Epithelial cell of esophagus (primary cell): ENCODE measurements around the gene MSANTD1.

Experiments
- DNase-seq: peaks from one replicate; pipeline ENCODE4 v3.0.0; 2010; ENCODE audit warnings: low read depth
- H3K4me3 ChIP-seq: 2 replicates; pipeline ENCODE4 v1.5.1; 2011; ENCODE audit warnings: mild to moderate bottlenecking, low read length, control low read depth
- TF ChIP-seq, protein P1 (sequence below): IDR thresholded peaks from 2 replicates; pipeline ENCODE4 v1.5.1; 2011; ENCODE audit warnings: low read depth, mild to moderate bottlenecking, low read length, control low read depth, inconsistent platforms; ENCODE audit not compliant: insufficient read depth; ENCODE audit errors: missing control alignments

The MSANTD1 gene

DNA sequence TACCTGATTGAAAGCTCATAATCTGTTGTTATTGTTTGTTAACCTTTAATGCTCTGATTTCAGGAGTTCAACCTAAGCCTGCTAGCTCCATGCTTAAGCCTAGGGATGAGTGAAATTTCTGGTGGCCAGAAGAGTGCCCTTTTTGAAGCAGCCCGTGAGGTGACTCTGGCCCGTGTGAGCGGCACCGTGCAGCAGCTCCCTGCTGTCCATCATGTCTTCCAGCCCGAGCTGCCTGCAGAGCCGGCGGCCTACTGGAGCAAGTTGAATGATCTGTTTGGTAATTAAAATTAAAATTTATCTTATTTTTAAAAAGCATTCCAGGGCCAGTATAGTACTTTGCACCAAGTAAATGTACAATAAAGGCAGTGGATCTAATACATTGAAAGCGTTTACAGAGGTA, 37.1 kb upstream of the MSANTD1 start:
- TF ChIP-seq, protein P1, sequence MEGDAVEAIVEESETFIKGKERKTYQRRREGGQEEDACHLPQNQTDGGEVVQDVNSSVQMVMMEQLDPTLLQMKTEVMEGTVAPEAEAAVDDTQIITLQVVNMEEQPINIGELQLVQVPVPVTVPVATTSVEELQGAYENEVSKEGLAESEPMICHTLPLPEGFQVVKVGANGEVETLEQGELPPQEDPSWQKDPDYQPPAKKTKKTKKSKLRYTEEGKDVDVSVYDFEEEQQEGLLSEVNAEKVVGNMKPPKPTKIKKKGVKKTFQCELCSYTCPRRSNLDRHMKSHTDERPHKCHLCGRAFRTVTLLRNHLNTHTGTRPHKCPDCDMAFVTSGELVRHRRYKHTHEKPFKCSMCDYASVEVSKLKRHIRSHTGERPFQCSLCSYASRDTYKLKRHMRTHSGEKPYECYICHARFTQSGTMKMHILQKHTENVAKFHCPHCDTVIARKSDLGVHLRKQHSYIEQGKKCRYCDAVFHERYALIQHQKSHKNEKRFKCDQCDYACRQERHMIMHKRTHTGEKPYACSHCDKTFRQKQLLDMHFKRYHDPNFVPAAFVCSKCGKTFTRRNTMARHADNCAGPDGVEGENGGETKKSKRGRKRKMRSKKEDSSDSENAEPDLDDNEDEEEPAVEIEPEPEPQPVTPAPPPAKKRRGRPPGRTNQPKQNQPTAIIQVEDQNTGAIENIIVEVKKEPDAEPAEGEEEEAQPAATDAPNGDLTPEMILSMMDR, result no peak
- H3K4me3 ChIP-seq, result no peak overlapping the region
- no peak for DNase-seq

DNA sequence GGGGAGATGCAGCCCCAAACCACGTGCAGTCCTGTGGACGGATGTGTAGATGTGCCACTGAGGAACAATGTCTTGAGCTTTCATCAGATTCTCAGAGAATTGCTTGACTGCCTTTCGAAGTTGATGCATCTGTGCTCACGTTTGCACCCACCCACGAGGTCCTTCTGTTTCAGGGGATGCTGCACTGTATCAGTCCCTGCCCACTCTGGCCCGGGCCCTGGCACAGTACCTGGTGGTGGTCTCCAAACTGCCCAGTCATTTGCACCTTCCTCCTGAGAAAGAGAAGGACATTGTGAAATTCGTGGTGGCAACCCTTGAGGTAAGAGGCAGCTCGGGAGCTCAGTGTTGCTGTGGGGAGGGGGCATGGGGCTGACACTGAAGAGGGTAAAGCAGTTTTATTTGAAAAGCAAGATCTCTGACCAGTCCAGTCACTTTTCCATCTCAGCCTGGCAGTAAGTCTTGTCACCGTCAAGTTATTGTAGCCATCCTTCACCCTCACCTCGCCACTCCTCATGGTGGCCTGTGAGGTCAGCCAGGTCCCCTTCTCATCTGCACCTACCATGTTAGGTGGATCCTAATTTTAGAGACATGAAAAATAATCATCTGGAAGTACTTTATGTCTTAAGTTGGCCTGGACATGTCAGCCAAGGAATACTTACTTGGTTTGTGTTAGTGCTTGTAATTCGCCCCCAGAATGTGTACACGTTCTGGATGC, 36.4 kb upstream of the MSANTD1 start:
- no peak for DNase-seq
- no peak overlapping the region for H3K4me3 ChIP-seq
- TF ChIP-seq, protein P1, result no peak

DNA sequence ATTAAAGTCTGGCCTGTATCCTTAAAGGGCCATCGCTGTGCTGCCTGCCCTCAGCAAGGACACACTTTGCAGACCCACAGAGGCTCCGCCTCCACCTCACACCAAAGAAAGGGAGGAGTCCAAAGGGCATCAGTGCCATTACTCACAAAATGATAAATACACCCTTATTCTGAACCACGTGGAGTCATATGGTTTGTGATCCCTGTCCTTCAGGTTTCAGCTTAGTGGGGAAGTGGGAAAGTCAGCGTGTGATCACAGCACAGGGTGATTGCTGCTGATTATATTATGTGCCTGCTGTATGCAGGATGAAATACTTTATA, 35.9 kb upstream of the MSANTD1 start:
- no peak overlapping the region for H3K4me3 ChIP-seq
- TF ChIP-seq, protein P1, result no peak
- no peak for DNase-seq

DNA sequence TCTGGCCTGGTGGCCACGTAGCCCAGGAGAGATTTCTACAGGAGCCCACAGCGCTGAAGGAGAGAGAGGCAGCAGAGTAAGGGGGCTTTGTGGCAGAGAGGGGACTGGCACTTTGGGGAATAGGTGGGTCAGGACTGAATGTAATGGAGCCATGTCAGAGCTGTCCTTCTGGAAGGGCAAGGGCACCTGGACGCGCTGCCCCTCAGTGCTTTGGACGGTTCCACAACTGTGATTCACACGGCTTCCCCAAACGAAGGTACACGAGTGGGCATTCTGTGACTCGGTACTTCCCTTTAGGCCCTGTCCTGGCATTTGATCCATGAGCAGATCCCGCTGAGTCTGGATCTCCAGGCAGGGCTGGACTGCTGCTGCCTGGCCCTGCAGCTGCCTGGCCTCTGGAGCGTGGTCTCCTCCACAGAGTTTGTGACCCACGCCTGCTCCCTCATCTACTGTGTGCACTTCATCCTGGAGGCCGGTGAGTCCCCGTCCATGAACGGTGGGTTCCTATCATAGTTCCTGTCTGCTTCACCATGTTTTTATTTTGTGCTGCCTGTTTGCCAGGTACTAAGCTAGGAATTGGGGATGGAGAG, 35.2 kb upstream of the MSANTD1 start:
- no peak for DNase-seq
- H3K4me3 ChIP-seq, result no peak overlapping the region
- TF ChIP-seq, protein P1, result no peak

DNA sequence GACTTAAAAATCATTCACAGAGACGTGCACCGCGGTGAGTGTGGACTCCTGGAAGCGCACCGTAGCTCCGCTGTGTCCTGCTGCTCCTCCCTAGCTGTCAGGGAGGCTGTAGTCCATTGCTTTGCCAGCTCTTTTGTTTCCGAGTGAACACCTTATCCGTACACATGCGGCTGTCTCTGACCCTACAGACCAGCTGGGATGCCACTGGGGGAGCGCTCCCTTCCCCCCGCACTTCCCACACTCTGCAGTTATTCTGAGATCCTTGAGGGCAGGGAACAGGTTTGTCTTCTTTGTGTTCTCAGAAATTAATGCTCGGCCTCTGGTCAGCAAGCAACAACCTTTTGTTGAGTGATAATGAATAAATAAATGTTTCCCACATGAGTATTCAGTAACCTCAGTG, 33.7 kb upstream of the MSANTD1 start:
- DNase-seq, result no peak
- no peak overlapping the region for H3K4me3 ChIP-seq
- TF ChIP-seq, protein P1, result no peak

DNA sequence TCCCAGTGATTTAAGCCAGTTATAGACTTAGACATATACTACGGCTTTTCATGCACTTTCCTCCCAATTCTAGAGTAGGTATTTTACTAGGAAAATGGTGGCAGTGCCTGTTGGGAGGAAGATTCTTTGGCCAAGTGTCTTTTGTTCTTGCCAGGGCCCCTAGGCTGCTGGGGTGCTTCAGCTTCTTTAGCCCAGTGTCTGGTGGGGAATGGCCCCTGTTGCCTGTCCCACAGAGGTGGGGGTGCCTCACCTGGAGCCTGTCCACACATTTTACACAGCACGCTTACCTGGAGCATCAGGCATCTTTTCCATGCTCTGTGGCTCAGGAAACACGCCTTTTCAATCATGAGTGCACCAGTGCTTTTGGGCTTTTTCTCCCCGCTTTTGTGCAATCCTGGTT, 33.2 kb upstream of the MSANTD1 start:
- TF ChIP-seq, protein P1, result no peak
- H3K4me3 ChIP-seq, result no peak overlapping the region
- DNase-seq, result no peak

DNA sequence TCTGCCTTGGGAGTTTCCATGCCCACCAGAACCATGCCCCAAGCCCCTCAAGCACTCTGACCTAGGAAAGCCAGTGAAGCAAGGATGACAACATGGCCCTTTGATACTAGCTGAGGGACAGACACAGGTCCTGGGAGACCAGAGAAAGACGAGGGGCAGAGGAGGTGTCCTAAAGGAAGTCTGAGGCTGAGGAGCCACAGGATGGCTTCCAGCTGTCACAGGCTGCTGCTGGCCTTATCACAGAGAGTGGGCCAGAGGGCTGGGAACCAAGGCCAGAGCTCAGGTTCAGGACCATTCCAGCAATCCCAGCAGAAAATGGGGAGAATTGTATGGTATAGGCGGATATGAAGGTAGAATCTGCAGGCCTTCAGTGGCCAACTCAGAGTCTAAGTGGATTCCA, 31.7 kb upstream of the MSANTD1 start:
- TF ChIP-seq, protein P1, result no peak
- H3K4me3 ChIP-seq, result no peak overlapping the region
- DNase-seq, result no peak
